Hematopoietic multipotent progenitor cell treated with erythropoietin and hydrocortisone succinate and interleukin-3 and kit ligand, for 6 days (in vitro differentiated cells): ENCODE data around the gene ARF1.
A peak's percentile ranks its signal among the peaks of the same experiment; 100 is the strongest.

Experiments
- DNase-seq: peaks from one replicate; pipeline ENCODE4 v3.0.0-alpha.2; 2015

The ARF1 gene

DNA sequence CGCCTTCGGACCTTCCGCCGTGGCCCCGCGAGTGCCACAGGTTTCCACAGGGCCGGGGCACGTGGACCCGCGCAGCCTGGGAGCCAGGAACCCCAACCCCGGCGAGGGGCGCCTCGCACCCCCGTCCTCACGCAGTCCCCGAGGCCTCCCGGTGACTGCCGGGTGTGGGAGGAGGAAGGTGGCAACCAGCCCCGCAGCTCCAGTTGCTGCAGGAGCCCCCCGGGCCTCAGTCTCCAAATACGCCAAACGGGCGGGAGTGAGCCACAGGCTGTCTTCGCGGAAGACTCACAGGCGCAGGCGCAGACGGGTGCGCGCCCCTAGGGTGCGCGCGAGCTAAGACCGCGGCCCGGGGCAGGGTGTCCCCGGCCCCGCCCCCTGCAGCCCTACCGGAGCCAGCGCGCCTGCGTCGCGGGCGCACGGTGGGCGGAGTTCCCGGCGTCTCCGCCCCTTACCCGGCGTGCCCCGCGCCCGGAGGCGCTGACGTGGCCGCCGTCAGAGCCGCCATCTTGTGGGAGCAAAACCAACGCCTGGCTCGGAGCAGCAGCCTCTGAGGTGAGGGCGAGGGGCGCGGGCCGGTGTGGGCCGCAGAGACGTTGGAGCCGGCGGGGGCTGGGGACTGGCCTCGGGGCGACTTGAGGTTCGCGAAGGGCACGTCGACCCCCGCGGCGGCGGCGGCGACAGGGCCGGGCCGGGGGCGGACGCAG is at the start of gene ARF1:
Gene ARF1, plus strand, starts transcription at position 495 of the 704 bp plus-strand sequence. CDS start 14,407 bp downstream, outside the sequence.
- peak; percentile 96 for DNase-seq

DNA sequence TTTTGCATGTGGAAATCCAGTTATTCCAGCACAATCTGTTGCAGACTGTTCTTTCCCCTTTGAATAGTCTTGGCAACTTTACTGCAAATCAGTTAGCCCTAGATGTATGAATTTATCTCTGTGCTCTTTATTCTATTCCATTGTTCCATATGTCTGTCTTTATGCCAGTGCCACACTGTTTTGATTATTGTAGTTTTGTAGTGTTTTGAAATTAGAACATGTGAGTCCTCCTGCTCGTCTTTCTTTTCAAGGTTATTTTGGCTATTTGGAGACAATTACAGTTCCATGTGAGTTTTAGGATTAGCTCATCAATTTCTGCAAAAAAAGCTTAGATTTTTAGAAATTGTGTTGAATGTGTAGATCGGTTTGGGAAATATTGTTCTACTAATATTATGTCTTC is 49.1 kb upstream of the ARF1 start:
- DNase-seq = no peak

GRCh38 chr1:228034954-228035837 is 47.3 kb upstream of the ARF1 start:
- DNase-seq = no peak

DNA sequence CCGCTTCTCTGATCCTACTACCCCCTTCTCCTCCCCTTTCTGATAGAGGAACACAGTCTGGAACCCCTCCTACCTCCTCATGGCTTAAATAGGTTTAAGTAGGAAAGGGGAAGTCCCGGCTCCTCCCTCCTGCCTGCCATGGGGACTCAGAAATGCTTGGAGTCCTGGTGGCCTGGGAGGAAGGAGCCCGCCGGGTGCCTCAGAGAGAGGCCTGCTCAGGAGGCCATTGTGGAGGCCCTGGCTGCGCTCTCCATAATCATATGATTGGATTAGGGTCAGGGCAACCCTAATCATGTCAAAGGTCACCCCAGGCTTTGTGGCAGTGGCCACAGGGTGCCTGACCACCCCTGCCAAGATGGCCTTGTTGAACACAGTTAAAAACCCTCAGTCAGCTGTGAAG is 46.7 kb upstream of the ARF1 start:
- no peak for DNase-seq

GRCh38 chr1:228036701-228037231 is 45.7 kb upstream of the ARF1 start:
- DNase-seq = no peak

DNA sequence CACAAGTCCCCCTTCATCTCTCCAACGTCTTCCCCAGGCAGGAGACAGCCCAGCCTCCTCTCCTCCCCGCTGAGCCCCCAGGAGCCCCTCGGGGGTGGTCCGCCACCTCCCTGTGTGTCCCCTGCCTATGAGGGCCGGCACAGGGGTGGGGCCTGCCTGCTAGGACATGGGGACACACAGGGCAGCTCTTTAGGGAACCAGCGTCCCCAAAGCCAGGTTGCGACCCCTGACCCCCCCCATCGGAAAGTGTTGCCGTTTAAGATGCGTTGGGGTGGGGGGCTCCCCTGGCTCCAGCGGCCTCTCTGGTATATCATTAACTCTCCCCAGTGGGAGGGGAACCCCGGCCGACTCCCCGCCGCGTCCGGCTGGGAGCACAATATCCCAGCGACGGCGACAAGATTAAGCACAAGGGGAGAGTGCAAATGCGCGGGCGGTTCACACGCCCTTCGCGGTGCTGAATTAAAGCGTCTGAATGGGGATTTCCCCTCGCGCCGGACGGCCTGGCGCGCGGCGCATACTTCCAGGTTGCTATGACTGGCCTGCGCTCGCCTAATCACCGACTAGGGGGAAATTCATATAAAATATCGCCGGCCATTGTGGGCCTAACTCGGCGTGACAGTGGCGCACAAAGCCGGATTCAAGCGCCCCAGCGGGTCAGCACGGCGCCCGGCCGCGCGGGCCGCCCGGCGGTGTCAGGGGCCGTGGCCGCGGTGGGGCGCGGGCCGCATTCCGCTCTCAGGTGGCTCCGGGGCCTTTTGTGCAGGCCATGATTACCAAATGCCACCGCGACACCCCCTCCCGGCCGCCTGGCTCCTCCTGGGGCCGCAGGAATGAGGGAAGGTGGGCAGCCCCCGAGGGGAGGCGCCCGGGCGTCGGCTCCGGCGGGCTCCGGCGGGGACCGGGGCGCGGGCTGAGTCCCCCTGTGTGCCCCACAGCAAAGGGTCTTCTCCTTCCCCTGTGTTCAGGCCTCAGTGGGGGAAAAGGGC is 44.8 kb upstream of the ARF1 start:
- DNase-seq = peak; percentile 44

DNA sequence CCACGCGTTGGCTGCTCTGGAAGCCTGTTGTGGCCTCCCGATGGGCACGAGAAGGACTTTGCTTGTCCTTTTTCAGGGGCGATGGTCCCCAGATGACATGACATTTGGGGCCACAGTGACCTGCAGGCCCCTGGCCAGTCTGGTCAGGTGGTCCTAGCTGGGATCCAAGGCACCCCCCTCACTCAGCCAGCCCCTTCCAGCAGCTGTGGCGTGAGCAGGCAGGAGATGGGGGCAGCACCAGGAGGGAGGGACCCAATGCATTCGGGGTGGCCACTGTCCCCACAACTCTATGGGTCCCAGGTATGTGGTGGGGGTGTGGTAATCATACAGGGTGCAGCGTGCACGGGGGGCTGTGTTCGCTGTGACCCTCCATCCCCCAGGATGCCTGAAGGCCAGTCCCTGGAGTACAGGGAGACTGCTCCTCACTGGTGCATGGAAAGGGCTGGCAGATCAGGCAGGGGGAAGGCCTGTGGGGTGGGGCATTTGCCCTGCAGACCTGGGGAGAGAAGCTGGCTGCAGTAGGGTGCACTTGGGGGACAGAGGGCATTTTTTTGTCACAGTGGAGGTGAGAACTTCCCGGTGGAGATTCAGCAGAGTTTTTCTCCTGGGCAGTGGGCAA is 44.0 kb upstream of the ARF1 start:
- no peak for DNase-seq

DNA sequence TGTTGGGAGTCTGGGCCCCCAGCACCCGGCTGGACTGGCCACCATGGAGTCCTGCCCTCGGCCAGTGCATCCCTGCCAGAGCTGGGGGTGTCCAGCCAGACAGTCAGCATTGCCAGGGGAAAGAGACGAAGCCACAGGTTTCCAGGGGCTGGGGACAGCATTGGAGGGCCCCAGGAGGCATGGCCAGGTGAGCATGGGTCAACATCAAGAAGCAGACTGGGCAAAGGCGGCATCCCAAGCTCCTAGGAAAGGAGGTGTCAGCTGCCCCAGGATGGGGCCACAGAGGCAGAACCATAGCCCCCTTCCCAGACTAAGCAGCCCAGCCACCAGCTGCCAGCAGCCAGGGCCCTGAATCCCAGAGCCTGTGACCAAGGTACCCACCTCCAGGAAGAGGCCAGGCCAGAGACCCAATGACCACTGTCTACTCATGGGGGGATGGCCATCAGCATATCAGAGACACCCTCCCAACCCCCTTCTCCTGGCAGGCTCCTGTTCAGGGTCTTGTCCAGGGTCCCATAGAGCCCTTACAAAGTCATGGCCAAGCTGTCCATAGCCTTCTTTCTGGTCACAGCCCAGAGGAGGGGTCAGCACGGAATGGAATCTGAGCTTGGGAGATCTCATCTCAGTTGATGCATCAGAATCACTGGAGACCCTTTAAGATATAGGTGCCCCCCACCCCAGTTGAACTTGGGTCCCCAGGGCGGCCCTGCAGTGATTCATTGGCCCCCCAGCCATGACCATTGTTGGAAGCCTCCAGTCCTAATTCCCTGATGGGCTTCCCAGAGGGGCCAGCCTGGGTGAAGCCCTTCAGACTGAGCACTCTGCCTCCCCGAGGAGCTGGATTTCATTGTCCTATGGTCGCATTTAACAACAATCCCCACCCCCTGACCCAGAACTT is 43.3 kb upstream of the ARF1 start:
- no peak for DNase-seq

DNA sequence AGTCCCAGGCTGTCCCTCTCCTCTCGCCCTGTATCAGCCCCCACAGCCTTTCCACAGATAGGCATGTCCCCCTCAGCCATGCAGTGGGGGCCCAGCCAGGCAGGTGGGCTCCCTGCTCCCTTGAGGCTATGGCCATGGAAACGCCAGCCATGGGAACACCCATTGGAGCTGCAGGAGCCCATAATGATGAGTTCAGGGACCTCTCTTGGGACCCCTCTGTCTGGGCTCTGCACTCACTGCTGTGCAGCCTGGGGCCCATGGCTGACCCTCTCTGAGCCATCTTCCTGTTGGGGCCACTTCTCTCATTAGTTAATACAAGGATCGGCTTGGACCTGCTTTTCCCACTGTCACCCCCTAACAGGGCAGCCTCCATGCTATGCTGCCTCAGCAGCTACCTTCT is 42.5 kb upstream of the ARF1 start:
- no peak for DNase-seq

GRCh38 chr1:228041316-228041715 is 41.2 kb upstream of the ARF1 start:
- DNase-seq = no peak

DNA sequence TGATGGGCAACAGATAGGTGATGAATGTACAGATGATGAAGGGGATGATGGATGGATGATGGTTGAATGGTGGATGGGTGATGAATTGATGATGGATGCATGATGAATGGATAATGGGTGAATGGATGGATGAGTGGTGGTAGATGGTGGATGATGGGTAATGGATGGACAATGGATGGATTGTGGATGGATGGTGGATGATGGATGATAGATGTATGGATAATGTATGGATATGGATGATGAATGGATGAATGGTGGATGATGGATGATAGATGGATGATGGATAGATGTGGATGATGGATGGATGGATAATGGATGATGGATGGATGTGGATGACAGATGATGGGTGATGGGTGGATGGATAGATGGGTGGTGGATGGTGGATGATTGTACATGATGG is 40.0 kb upstream of the ARF1 start:
- no peak for DNase-seq

- no peak for DNase-seq
Observed at GRCh38 chr1:228043281-228043848, 39.1 kb upstream of the ARF1 start.

DNA sequence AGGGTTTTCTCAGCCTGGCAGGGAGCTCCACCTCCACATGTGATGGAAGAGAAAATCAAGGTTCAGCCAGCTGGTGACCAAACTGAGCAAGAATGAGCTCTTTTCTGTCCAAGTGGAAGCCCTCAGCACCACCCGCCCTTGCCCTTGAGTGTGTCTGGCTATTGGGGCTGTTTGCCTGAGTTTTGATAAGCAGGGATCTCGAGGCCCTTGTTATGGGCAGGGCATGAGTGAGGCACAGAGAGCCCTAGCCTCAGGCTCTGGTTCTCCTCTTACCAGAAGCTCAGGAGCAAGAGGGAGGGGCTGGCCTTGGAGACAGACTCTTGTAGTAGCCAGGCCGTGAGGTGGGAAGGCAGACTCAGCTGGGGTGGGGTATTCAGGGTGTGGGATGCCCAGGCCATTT is 37.5 kb upstream of the ARF1 start:
- DNase-seq = no peak

DNA sequence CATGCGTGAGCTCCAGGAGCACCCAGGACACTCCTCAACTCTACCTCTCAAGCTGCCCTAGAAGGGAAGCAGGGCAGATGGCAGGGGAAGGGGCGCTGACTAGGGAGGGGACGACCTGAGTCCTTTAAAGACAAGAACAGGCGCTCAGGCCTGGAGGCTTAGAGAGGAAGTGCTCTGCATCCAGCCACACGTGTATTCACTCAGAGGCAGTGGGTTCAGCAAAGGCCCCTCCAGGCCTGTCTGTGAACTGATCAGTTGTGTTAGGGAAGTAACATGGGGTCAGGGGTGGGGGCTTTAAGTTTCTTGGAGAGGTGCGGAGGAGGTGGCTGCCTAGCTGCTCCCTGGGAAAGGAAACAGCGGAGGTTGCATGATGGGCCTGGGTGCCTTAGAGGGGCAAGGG is 37.1 kb upstream of the ARF1 start:
- no peak for DNase-seq

GRCh38 chr1:228045871-228046270 is 36.6 kb upstream of the ARF1 start:
- no peak for DNase-seq

GRCh38 chr1:228046421-228047182 is 35.9 kb upstream of the ARF1 start:
- no peak for DNase-seq

- DNase-seq = no peak
Observed at GRCh38 chr1:228047183-228047466, 35.4 kb upstream of the ARF1 start.

DNA sequence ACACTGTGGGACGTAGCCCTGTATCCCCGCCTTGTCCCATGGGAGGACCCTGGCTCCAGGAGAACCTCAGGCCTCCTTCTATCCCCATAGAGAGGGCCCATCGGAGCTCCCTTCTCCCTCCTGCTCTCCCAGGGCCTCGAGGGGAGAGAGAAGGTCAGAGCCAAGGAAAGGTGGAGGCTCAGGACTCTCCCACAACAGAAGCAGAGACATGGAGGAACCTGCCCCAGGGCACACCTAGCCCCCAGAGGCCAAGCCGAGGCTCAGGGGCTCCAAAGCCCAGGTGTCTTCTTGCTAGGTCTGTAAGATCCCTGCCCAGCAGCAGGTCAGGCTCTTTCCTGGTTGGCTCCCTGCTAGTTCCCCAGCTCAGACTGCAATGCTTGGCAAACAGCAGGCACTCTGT is 34.4 kb upstream of the ARF1 start:
- DNase-seq = no peak

GRCh38 chr1:228048659-228049298 is 33.7 kb upstream of the ARF1 start:
- no peak for DNase-seq
